ENCODE results near the gene FLCN.

The FLCN gene

DNA sequence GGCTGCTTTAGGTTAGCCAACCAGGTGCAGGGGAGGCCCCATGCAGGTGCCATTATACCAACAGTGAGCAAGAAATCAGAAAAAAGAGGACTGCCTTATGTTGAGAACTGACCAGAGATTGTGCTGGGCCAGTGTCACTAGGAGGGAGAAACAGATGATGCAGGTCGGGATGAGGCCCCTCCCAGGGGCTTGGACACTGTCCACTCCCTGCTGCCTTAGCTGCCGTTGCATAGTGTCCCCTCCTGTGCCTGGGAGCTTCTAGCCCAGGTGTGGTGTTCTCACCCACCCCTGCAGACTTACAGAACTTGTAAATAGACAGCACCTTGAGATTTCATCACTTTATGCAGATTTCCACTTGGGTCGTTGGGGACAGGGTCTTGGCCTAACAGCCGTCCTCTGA is 67.6 kb downstream of the FLCN start:
- no peak overlapping the region for H3K27ac ChIP-seq
- no peak for TF ChIP-seq ZFX (IDR thresholded peaks at IDR 0.05)
- TF ChIP-seq, protein P1, sequence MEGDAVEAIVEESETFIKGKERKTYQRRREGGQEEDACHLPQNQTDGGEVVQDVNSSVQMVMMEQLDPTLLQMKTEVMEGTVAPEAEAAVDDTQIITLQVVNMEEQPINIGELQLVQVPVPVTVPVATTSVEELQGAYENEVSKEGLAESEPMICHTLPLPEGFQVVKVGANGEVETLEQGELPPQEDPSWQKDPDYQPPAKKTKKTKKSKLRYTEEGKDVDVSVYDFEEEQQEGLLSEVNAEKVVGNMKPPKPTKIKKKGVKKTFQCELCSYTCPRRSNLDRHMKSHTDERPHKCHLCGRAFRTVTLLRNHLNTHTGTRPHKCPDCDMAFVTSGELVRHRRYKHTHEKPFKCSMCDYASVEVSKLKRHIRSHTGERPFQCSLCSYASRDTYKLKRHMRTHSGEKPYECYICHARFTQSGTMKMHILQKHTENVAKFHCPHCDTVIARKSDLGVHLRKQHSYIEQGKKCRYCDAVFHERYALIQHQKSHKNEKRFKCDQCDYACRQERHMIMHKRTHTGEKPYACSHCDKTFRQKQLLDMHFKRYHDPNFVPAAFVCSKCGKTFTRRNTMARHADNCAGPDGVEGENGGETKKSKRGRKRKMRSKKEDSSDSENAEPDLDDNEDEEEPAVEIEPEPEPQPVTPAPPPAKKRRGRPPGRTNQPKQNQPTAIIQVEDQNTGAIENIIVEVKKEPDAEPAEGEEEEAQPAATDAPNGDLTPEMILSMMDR (conservative IDR thresholded peaks at IDR 0.05), result no peak

DNA sequence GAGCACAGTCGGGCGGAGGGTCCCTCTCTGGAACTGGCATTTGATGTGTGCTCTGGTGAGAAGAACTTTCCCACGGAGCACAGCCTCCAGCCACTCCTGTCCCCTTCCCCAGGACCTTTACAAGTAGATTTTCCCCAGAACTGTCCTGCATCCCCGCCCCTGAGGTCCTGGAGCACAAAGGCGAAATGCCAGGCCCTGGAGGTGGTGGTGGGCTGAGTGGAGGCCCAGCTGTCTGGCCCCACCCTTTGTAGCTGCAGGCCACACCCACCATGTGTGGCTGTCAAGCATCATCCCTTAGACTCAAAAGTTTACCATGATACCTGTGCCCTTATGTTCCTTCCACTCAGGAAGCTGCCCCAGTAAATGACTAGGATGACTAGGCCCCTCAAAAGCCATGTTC is 68.6 kb downstream of the FLCN start:
- TF ChIP-seq, protein P1 (conservative IDR thresholded peaks at IDR 0.05), result no peak
- TF ChIP-seq ZFX (IDR thresholded peaks at IDR 0.05), result no peak
- no peak overlapping the region for H3K27ac ChIP-seq

DNA sequence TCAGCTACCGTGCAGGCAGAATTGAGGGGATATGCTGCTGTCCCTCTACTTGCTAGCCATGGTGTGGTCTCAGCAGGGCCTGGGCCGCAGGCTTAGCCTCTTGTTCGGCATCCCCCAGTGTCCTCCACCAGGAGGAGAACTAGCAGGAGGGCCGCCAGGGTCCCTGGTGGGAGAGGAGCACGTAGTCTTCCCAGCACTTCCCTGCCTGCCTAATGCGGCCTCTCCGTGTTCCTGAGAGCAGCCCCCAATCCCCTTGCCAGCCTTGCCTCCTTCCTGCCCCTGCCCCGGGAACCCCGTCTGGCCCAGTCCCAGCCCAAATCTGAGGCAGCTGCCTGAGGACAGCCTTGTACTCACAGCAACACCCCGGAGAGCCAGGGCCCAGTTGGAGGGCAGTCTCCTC is 69.0 kb downstream of the FLCN start:
- H3K27ac ChIP-seq, result no peak overlapping the region
- TF ChIP-seq ZFX (IDR thresholded peaks at IDR 0.05), result no peak
- TF ChIP-seq, protein P1 (conservative IDR thresholded peaks at IDR 0.05), result no peak

DNA sequence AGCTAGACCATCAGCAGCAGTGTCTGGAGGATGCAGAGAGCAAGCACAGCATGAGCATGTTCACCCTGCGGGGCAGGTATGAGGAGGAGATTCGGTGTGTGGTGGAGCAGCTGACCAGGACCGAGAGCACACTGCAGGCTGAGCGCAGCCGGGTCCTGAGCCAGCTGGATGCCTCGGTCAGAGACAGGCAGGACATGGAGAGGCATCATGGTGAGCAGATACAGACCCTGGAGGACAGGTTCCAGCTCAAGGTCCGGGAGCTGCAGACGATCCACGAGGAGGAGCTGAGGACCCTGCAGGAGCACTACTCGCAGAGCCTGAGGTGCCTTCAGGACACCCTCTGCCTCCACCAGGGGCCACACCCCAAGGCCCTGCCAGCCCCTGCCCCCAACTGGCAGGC is 69.6 kb downstream of the FLCN start:
- no peak overlapping the region for H3K27ac ChIP-seq
- TF ChIP-seq, protein P1 (conservative IDR thresholded peaks at IDR 0.05), result no peak
- TF ChIP-seq ZFX (IDR thresholded peaks at IDR 0.05), result no peak

- H3K27ac ChIP-seq, result no peak overlapping the region
- TF ChIP-seq, protein P1 (conservative IDR thresholded peaks at IDR 0.05), result no peak
- no peak for TF ChIP-seq ZFX (IDR thresholded peaks at IDR 0.05)
Observed at GRCh38 chr17:17166446-17166845, 70.5 kb downstream of the FLCN start.

GRCh38 chr17:17165666-17166308 is 71.2 kb downstream of the FLCN start:
- no peak for TF ChIP-seq ZFX (IDR thresholded peaks at IDR 0.05)
- TF ChIP-seq, protein P1 (conservative IDR thresholded peaks at IDR 0.05), result no peak
- no peak overlapping the region for H3K27ac ChIP-seq

DNA sequence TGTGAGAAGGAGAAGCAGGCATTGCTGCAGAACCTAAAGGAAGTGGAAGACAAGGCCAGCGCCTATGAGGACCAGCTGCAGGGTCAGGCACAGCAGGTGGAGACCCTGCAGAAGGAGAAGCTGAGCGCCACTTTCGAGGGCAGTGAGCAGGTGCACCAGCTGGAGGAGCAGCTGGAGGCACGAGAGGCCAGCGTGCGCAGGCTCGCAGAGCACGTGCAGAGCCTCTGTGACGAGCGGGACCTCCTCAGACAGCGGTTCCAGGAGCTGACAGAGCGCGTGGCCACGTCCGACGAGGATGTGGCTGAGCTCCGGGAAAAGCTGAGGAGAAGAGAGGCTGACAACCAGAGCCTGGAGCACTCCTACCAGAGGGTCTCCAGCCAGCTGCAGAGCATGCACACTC is 72.3 kb downstream of the FLCN start:
- no peak overlapping the region for H3K27ac ChIP-seq
- TF ChIP-seq ZFX (IDR thresholded peaks at IDR 0.05), result no peak
- TF ChIP-seq, protein P1 (conservative IDR thresholded peaks at IDR 0.05), result no peak
